Left forelimb (tissue), 1 donor: ENCODE results near the gene HEPACAM2.

ENCODE experiments used
- DNase-seq: peaks from one replicate; pipeline ENCODE4 v3.0.0-alpha.2; 2018; ENCODE audit warnings: low spot score

Gene HEPACAM2

GRCh38 chr7:93147363-93147762 is 78.9 kb downstream of the HEPACAM2 start:
- no peak for DNase-seq

DNA sequence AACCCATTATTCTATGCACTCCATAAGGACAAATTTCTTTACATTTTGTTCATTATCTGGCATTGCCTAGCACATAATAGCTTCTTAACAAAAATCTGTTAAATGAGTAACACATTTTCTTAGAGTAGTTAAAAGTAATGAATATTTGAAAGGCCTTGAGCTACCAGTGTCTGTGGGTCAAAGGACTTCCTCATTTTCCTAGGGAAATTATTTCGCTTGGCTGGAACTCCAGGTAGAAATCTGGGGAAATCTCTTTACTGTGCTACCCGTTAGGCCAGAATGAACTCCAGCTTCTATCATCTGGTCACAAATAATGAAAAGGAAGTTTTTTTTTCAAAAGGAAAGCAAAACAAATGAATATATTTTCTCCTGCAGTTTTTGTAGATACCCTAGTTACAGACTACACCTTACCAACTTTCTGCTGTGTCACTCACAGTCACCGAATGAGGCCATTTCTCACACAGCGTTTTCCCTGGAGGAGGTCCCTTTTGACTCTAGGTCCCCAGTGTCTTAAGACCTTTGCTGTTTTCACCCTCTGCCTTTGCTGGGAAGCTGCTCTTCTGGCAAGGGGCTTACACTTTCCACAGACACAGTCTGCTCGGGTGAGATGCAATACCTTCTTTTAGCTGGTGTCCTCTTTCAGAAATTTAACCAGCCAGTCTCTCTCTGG is 79.7 kb downstream of the HEPACAM2 start:
- no peak for DNase-seq

- DNase-seq: no peak
Observed at GRCh38 chr7:93146036-93146435, 80.2 kb downstream of the HEPACAM2 start.

DNA sequence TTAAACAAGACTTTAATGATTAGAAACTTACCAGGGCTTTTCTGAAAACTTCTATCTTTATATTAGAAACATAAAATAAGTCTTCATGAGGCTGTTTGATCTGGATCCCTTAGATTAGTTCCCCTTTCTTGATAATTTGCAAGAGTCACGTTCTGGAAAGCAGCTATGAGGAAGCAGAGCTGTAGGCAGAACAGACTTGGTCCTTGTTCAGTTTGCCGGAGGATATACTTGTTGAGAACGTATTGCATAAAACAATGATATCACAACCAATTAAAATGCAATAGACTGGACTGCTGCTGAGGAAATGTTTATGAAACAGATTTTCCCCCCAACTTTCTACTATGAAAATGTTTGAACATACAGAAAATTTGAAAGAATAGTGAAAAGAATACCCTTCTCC is 80.9 kb downstream of the HEPACAM2 start:
- DNase-seq: no peak

DNA sequence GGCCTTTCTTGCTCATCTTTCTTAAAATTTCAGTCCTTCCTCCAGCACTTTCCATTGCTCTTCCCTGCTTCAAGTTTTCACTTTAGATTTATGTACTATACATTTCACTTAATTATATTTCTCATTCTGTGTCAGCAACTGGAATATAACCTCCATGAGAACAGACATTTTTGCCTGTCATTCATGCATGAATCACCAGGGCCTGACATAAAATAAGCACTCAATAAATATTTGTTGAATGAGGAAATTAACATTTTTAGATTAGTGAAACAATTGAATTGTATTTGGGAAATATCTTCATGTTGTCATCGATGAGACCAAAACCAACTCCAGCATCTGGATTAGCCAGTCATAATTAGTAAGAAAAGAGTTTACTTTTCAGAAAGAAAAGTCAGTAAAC is 84.1 kb downstream of the HEPACAM2 start:
- DNase-seq: no peak

DNA sequence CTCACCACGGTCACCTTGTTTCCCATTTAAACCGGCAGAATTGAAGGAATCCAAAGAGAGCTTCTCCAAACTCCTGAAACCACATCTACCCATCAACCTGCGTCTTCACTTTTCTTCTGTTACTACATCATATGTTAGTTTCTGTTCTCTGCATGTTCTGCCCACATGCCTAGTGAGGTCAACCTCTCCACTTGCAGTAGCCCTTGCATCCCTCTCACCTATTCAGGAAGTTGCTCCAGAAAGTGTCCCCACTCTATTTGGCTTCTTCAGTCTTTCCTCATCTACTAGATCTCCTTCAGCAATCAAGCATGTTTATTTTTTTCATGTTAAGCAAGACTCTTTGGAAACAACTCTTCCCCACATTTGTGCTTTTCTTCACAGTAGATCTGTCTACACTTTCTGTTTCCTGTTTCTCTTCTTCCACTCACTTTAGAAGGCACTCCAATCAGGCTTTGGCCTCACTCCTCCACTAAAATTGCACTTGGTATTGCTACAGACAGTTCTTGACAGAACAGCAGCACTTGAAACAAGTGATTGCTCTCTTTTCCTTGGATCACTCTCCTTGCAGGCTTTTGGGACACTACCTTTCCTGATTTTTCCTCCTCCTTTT is 85.6 kb downstream of the HEPACAM2 start:
- no peak for DNase-seq

DNA sequence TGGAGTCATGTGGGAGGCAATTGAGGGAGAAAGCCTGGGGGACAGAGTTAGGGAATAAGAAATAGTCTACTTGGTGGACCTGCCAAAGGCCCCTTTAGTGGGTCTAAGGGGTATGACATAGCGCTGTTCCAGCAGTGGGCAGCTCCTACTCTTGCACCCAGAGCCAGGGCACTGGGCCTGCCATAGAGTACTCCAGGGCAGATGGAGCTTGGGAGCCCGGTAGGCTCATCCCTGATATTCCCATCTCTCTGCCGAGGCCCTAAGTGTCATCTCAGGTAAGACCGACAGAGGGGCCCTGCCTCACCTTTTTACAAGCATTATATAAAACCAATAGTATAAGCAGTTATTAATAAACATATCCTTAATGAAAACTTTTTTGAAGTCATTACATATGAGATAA is 87.7 kb downstream of the HEPACAM2 start:
- no peak for DNase-seq
